A549 treated with DMSO at 1 μM for 4 hours (cell line): Measurements from ENCODE around the gene FBF1. TPM values are rescaled to one million over a fixed set of nuclear protein-coding genes. Genes with fewer than 3 reads are reported as not detected.

Experiments used
- total RNA-seq: library from RNA; stranded (reverse); fragments of 200-300 nt; extraction: Qiagen RNA extraction; gene quantifications from 5 replicates; pipeline ENCODE4 v1.2.3, GENCODE V29; 2022; ENCODE audit warnings: low read depth

FBF1 gene
- total RNA-seq = 4.5 to 9.4 TPM (median 8.6 TPM) in 5 replicates

GRCh38 chr17:75940727-75941441 is at the start of gene FBF1:
Gene FBF1 (minus strand): TSS chr17:75941042. CDS start chr17:75938149, 2,893 bp downstream.

GRCh38 chr17:75978938-75979704 is 38.3 kb upstream of the FBF1 start, which contains the start of the genes ACOX1 and TEN1:
Gene ACOX1 (minus strand): TSS chr17:75979166. CDS start chr17:75979073, 93 bp downstream.
Gene TEN1 (plus strand): TSS chr17:75979240. CDS start chr17:75986193, 6,953 bp downstream.

GRCh38 chr17:75904749-75905521 is 35.9 kb downstream of the FBF1 start, which contains the start of gene MRPL38:
Gene MRPL38 (minus strand): TSS chr17:75904884. CDS start chr17:75904875, 9 bp downstream.

GRCh38 chr17:75896415-75897159 is 44.3 kb downstream of the FBF1 start, which contains the start of gene TRIM65:
Gene TRIM65 (minus strand): TSS chr17:75896951. CDS start chr17:75896937, 14 bp downstream.

GRCh38 chr17:75878174-75878998 is 62.5 kb downstream of the FBF1 start, which contains the start of gene TRIM47:
Gene TRIM47 (minus strand): TSS chr17:75878581. CDS start chr17:75878548, 33 bp downstream.

Other genes starting within 250 kb of the FBF1 start
- 44.5 to 54.7 TPM (median 48.0 TPM) in 5 replicates for gene ITGB4, start 219.6 kb downstream of the FBF1 start, total RNA-seq
- 51.8 to 72.3 TPM (median 62.1 TPM) in 5 replicates for gene GALK1, start 175.8 kb downstream of the FBF1 start, total RNA-seq
- gene UNK, start 156.2 kb downstream of the FBF1 start, total RNA-seq = 24.8 to 36.3 TPM (median 30.6 TPM) in 5 replicates
- 2.3 to 4.8 TPM (median 4.3 TPM) in 5 replicates for gene UNC13D, start 96.6 kb downstream of the FBF1 start, total RNA-seq
- gene WBP2, start 85.7 kb downstream of the FBF1 start, total RNA-seq = 83.1 to 105 TPM (median 92.2 TPM) in 5 replicates
- 138 to 179 TPM (median 144 TPM) in 5 replicates for gene TRIM47, start 62.5 kb downstream of the FBF1 start, total RNA-seq
- 32.2 to 45.2 TPM (median 37.3 TPM) in 5 replicates for gene TRIM65, start 44.1 kb downstream of the FBF1 start, total RNA-seq
- gene MRPL38, start 36.2 kb downstream of the FBF1 start, total RNA-seq = 95.6 to 134 TPM (median 122 TPM) in 5 replicates
- gene ACOX1, start 38.1 kb upstream of the FBF1 start, total RNA-seq = 15.9 to 18.2 TPM (median 17.5 TPM) in 5 replicates
- gene TEN1, start 38.2 kb upstream of the FBF1 start, total RNA-seq = 22.8 to 24.7 TPM (median 23.4 TPM) in 5 replicates
- gene CDK3, start 59.8 kb upstream of the FBF1 start, total RNA-seq = 3.3 to 6.0 TPM (median 5.5 TPM) in 5 replicates
- gene EVPL, start 86.3 kb upstream of the FBF1 start, total RNA-seq = 11.9 to 17.9 TPM (median 14.9 TPM) in 5 replicates
- 73.3 to 89.8 TPM (median 87.8 TPM) in 5 replicates for gene SRP68, start 131.5 kb upstream of the FBF1 start, total RNA-seq
- 0.22 to 1.6 TPM (median 1.3 TPM) in 5 replicates for gene GALR2, start 133.7 kb upstream of the FBF1 start, total RNA-seq
- 0.16 to 0.58 TPM (median 0.28 TPM) in 5 replicates for gene ZACN, start 138.1 kb upstream of the FBF1 start, total RNA-seq
- 60.6 to 75.5 TPM (median 70.4 TPM) in 5 replicates for gene EXOC7, start 162.7 kb upstream of the FBF1 start, total RNA-seq
- gene FOXJ1, start 200.2 kb upstream of the FBF1 start, total RNA-seq = 0.24 to 0.42 TPM (median 0.35 TPM) in 5 replicates